RCC 7860 (cell line): ENCODE data around the gene CDC6.
"Not testable (repeated sequence)": the region's sequence is repeated elsewhere in the genome, so short reads cannot be mapped to it uniquely, and the experiment has no call there.

Source experiments
- DNase-seq: peaks from one replicate; pipeline ENCODE4 v3.0.0-alpha.2; 2015; ENCODE audit warnings: low spot score
- FAIRE-seq: peaks from 2 replicates; lab custom pipeline; 2012; peaks lifted over from hg19 to GRCh38; lab: Jason Lieb, UNC

The CDC6 gene

DNA sequence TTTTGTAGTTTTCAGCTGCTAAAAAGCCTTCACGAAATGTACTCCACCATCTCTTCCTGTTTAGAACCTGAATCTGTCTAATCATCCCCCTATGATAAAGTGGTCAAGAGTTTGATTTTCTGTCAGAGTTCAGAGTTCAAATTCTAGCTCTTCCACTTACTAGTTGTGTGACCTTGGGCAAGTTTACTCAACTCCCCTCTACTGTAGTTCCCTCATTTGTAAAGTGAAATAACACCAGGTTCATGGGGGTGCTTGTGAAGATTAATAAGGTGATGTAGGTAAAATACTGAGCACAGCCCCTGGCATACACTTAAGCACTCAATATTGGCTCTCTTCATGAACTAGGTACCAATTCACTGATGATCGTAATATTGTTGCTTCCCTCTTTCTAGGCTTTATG lies 1.2 kb upstream of the CDC6 start:
- DNase-seq = no peak
- no peak for FAIRE-seq

- DNase-seq (no peak), FAIRE-seq (no peak)
These were observed 553 bp upstream of the CDC6 start for GRCh38 chr17:40287159-40287493.

DNA sequence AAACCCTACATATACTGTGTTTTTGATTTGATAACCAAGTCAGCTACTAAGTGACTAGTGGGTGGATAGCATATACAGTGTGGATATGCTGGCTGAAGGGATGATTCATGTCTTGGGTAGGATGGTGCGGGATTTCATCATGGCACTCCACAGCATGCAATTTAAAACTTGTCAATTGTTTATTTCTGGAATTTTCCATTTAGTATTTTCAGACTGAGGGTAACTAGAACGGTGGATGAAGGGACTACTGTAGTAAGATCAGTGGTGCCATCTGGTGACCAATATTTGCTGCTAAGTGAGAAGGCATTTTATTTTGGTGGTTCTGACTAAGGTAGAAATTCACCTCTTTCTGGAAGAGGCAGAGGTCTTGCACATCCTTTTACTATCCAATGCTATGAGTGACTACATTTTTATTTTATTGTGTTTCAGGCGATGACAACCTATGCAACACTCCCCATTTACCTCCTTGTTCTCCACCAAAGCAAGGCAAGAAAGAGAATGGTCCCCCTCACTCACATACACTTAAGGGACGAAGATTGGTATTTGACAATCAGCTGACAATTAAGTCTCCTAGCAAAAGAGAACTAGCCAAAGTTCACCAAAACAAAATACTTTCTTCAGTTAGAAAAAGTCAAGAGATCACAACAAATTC lies 3.1 kb downstream of the CDC6 start:
- DNase-seq = peak; percentile 63
- FAIRE-seq = peak; percentile 38

DNA sequence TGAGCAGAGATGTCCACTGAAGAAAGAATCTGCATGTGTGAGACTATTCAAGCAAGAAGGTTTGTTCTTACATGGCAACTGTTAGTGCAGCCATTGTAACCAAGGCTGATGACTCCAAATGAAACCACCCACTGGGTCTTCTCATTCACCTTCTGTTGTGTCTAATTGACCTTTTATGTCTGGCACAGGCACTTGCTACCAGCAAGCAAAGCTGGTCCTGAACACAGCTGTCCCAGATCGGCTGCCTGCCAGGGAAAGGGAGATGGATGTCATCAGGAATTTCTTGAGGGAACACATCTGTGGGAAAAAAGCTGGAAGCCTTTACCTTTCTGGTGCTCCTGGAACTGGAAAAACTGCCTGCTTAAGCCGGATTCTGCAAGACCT lies 3.6 kb downstream of the CDC6 start:
- FAIRE-seq = no peak

GRCh38 chr17:40293363-40293762 lies 5.7 kb downstream of the CDC6 start:
- no peak for FAIRE-seq
- DNase-seq = no peak

More for the DNA sequence above, 3.6 kb downstream of the CDC6 start:
- no peak for DNase-seq

- FAIRE-seq (no peak), DNase-seq (no peak)
These were observed 8.1 kb downstream of the CDC6 start for GRCh38 chr17:40295488-40296436.

- FAIRE-seq (no peak), DNase-seq (no peak)
These were observed 9.8 kb downstream of the CDC6 start for GRCh38 chr17:40297511-40297910.

DNA sequence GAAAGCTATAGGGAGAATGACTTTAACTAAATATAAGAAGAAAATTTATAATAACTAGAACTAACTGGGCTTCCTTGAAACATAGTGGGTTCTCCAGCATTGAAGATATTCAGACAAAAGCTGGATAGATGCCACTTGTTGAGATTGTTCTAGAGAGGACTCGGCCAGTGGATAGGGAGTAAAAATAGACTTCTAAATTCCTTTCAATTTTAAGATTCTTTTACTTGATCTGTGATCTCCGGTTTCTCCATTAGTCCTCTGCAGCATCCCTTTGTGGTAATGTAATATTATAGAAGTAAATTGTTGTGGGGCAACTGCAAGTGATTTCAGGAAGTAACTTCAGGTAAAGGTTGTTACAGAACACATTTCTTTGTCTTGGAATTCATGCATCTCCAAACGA lies 11.0 kb downstream of the CDC6 start:
- DNase-seq = no peak
- FAIRE-seq = no peak

- DNase-seq, FAIRE-seq: not testable (repeated sequence)
These were observed 11.6 kb downstream of the CDC6 start for GRCh38 chr17:40299159-40299757.

DNA sequence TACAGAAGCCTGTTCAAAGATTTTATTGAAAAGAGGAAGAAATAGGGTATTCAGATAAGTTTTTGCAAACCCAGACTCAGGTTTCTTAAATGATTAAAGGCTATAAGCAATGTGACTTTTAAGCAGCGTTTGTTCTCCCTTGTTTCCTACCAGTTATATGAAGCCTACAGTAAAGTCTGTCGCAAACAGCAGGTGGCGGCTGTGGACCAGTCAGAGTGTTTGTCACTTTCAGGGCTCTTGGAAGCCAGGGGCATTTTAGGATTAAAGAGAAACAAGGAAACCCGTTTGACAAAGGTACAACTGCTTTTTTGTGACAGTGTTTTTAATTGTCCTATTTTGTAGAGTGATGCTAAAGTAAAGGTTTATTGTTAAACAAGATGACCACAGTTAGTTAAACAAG lies 13.6 kb downstream of the CDC6 start:
- no peak for FAIRE-seq
- no peak for DNase-seq

DNA sequence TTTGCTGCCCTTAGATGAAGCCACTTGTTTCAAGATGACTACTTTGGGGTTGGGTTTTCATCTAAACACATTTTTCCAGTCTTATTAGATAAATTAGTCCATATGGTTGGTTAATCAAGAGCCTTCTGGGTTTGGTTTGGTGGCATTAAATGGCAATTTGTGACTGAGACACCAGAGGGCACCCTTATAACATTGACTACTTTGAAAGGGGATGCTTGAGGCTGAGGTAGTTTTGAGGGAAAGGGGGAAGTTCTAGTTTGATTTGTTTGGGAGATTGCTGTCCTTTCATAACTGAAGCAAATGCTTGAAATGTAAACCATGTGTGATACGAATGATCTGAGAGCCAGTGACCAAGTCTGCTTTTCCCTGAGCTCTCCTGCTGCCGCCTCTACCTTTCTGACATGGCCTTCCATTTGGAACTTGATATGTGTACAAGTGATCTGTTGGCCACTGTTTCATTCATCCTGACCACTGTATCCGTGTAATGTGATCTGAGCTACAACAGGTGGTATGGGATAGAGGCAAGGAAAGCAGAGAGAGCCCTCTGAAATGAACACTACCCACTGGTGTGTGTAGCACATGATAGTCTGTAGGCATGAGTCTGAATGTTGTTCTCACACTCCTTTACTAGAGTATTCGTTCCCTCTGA lies 15.5 kb downstream of the CDC6 start:
- DNase-seq = peak; percentile 28
- FAIRE-seq = no peak

- DNase-seq (no peak), FAIRE-seq (no peak)
These were observed 16.3 kb downstream of the CDC6 start for GRCh38 chr17:40303708-40304551.

DNA sequence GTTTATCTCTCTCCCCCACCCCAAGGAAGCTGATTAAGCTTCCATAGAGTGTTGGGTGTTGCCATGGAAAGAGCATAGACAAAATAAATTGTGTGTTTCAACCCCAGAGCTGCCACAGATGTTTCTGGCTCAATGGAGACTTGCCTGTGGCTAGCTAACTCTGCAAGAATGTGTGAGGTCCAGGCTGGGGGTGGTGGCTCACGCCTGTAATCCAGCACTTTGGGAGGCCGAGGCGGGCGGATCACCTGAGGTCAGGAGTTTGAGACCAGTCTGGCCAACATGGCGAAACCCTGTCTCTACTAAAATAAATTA lies 16.8 kb downstream of the CDC6 start:
- not testable (repeated sequence) for FAIRE-seq
- peak; percentile 57 for DNase-seq

DNA sequence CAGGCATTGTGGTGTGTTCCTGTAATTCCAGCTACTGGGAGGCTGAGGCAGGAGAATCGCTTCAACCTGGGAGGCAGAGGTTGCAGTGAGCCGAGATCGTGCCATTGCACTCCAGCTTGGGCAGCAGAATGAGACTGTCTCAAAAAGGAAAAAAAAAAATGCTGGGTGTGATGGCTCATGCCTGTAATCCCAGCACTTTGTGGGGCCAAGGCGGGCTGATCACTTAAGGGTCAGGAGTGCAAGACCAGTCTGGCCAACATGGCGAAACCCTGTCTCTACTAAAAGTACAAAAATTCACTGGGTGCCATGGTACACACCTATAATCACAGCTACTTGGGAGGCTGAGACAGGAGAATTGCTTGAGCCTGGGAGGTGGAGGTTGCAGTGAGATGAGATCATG lies 17.2 kb downstream of the CDC6 start:
- not testable (repeated sequence) for FAIRE-seq

GRCh38 chr17:40306395-40306794 lies 18.7 kb downstream of the CDC6 start:
- FAIRE-seq (no peak), DNase-seq (no peak)

More for the DNA sequence above, 17.2 kb downstream of the CDC6 start:
- DNase-seq = not testable (repeated sequence)

GRCh38 chr17:40307001-40307730 lies 19.5 kb downstream of the CDC6 start:
- no peak for DNase-seq
- FAIRE-seq = no peak

DNA sequence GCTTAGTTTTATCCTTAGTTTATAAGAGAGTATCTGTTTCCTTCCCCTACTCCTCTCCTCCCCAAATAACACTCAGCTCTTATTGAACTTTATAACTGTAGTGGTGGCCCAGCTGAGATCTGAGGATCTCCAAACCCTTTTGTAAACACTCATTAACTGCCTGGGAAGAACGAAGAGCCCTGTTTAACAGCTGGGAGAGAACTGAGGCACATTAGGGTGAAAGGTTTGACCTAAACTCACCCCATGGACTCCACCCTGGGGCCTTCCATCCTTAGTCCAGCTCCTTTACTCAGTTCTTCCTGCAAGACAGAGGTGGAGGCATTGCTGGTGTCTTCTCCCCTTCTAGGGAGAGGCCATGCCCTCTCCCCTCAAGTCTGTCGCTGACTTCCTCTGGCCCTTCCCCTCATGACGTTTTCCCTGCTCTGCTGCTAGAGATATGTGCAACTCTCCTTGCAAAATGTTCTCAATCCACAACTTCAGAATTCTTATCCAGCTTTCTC lies 20.1 kb downstream of the CDC6 start:
- FAIRE-seq = no peak
- no peak for DNase-seq

GRCh38 chr17:40309031-40309948 lies 21.6 kb downstream of the CDC6 start, which contains the start of gene RARA:
TSS of gene RARA (plus strand) at chr17:40309180. CDS start at chr17:40331219, 22,039 bp downstream.
- DNase-seq (no peak), FAIRE-seq (no peak)
